Measurements from ENCODE around the gene SMIM33.

DNA sequence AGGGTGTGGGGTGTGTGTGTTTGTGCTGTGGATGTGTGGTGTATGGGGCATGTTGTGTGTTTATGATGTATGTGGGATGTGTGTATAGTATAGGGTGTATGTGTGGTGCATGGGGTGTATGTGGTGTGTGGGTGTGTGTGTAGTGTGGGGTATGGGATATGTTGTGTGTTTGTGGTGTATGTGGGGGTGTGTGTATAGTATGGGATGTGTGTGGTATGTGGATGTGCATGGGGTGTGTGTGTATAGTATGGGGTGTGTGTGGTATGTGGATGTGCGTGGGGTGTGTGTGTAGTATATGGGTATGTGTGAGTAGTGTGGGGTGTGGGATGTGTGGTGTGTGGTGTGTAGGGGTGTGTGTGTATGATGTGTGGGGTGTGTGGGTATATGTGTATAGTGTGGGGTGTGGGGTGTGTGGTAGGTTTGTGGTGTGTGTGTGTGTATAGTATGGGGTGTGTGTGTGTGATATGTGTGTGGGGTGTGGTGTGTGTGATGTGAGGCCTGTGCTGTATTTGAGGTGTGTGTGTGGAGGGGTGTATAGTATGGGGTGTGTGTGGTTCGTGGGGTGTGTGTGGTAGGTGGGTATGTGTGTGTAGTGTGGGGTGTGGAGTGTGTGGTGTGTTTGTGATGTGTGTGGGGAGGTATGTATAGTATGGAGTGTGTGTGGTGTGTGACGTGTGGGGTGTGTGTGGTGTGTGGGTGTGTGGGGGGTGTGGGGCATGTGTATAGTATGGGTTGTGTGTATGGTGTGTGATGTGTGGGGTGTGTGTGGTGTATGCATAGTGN lies 18.7 kb upstream of the SMIM33 start:
- TF ChIP-seq, protein P1, sequence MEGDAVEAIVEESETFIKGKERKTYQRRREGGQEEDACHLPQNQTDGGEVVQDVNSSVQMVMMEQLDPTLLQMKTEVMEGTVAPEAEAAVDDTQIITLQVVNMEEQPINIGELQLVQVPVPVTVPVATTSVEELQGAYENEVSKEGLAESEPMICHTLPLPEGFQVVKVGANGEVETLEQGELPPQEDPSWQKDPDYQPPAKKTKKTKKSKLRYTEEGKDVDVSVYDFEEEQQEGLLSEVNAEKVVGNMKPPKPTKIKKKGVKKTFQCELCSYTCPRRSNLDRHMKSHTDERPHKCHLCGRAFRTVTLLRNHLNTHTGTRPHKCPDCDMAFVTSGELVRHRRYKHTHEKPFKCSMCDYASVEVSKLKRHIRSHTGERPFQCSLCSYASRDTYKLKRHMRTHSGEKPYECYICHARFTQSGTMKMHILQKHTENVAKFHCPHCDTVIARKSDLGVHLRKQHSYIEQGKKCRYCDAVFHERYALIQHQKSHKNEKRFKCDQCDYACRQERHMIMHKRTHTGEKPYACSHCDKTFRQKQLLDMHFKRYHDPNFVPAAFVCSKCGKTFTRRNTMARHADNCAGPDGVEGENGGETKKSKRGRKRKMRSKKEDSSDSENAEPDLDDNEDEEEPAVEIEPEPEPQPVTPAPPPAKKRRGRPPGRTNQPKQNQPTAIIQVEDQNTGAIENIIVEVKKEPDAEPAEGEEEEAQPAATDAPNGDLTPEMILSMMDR (IDR thresholded peaks at IDR 0.05): no peak
- TF ChIP-seq POLR2A (IDR thresholded peaks at IDR 0.05): no peak
